ENCODE data around the gene TRUB2.

DNA sequence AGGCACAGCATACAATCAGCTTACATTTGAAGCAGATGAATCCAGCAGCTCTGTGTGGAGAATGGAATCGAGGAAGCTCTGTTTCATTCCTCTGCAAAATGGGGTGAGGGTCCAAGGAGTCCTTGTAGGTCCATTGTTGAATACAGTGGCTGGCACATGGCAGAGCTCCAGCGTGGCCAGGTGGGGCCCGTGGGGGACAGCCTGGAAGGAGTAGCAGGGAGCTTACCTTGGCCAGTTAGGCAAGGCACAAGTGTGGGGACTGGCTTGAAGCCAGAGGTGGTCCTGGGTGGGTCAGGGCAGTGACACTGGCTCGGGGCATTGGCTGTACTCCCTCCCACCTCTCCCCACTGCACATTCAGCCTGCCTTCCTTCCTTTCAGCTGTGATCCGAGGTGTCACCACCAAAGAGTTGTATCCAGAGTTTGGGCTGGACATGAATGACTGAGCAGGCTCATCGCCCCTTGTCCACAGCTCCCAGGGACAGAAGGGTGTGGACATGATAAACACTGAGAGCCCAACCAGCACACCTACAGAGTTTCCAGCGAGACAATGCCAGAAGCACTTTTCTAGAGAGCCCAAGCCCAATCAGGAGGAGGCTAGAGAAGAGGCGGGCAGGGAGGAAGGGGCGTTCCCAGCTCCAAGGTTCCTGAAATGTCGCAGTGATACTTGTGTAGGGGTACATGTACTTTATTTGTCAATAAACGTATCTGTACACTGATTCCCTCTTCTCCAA is 33.8 kb downstream of the TRUB2 start:
- TF ChIP-seq, protein P1, sequence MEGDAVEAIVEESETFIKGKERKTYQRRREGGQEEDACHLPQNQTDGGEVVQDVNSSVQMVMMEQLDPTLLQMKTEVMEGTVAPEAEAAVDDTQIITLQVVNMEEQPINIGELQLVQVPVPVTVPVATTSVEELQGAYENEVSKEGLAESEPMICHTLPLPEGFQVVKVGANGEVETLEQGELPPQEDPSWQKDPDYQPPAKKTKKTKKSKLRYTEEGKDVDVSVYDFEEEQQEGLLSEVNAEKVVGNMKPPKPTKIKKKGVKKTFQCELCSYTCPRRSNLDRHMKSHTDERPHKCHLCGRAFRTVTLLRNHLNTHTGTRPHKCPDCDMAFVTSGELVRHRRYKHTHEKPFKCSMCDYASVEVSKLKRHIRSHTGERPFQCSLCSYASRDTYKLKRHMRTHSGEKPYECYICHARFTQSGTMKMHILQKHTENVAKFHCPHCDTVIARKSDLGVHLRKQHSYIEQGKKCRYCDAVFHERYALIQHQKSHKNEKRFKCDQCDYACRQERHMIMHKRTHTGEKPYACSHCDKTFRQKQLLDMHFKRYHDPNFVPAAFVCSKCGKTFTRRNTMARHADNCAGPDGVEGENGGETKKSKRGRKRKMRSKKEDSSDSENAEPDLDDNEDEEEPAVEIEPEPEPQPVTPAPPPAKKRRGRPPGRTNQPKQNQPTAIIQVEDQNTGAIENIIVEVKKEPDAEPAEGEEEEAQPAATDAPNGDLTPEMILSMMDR (IDR thresholded peaks at IDR 0.05) = no peak
- TF ChIP-seq POLR2AphosphoS5 (IDR thresholded peaks at IDR 0.05) (no peak), POLR2A (IDR thresholded peaks at IDR 0.05) (no peak)

Measured in stomach (tissue), 4 donors.